ENCODE measurements around the gene RAB1B.
A peak's percentile ranks its signal among the peaks of the same experiment; 100 is the strongest.

RAB1B gene

GRCh38 chr11:66325263-66325671 lies 56.8 kb downstream of the RAB1B start:
- DNase-seq, result no peak

- peak; percentile 34 to 35 for DNase-seq
Observed at GRCh38 chr11:66326261-66327111, 58.0 kb downstream of the RAB1B start.
